DOHH2 (cell line): Measurements from ENCODE around the gene TRIM40.

Source experiments
- H3F3A ChIP-seq: fragments of 200-600 bp; sonication (generic), shearing (Covaris generic); 2 replicates; pipeline ENCODE4 v1.6.0; 2016; ENCODE audit warnings: antibody characterized with exemption, mild to moderate bottlenecking; ENCODE audit not compliant: control insufficient read depth, insufficient read depth
- H3K27ac ChIP-seq: fragments of 200-600 bp; sonication (generic); 2 replicates; pipeline ENCODE4 v1.5.1; 2014; ENCODE audit warnings: low read depth, mild to moderate bottlenecking, low read length, moderate library complexity
- H3K27me3 ChIP-seq: fragments of 200-600 bp; sonication (generic); 2 replicates; pipeline ENCODE4 v1.6.1; 2014; ENCODE audit warnings: mild to moderate bottlenecking, low read length, mixed read lengths; ENCODE audit not compliant: control insufficient read depth
- H3K36me3 ChIP-seq: fragments of 200-600 bp; sonication (generic); 2 replicates; pipeline ENCODE4 v1.6.1; 2014; ENCODE audit warnings: mild to moderate bottlenecking, low read length, moderate library complexity, mixed read lengths; ENCODE audit not compliant: control insufficient read depth
- H3K4me1 ChIP-seq: fragments of 200-600 bp; sonication (generic); 2 replicates; pipeline ENCODE4 v1.6.1; 2014; ENCODE audit warnings: mild to moderate bottlenecking, low read length, mixed read lengths; ENCODE audit not compliant: control insufficient read depth
- H3K4me2 ChIP-seq: fragments of 200-600 bp; sonication (generic); 2 replicates; pipeline ENCODE4 v1.6.0; 2014; ENCODE audit warnings: mild to moderate bottlenecking, low read length, moderate library complexity
- H3K4me3 ChIP-seq: fragments of 200-600 bp; sonication (generic); 2 replicates; pipeline ENCODE4 v1.5.1; 2014; ENCODE audit warnings: mild to moderate bottlenecking, low read length, mixed read lengths
- H3K79me2 ChIP-seq: fragments of 200-600 bp; sonication (generic); 2 replicates; pipeline ENCODE4 v1.6.1; 2014; ENCODE audit warnings: mild to moderate bottlenecking, low read length, mixed read lengths; ENCODE audit not compliant: control insufficient read depth
- H3K9me2 ChIP-seq: fragments of 200-600 bp; sonication (generic); replicated peaks from 2 replicates; pipeline ENCODE4 v1.6.1; 2014; ENCODE audit warnings: mild to moderate bottlenecking, low read length, mixed read lengths; ENCODE audit not compliant: control insufficient read depth
- H3K9me3 ChIP-seq: fragments of 200-600 bp; sonication (generic); 2 replicates; pipeline ENCODE4 v1.6.1; 2014; ENCODE audit warnings: antibody characterized with exemption, low read length, mixed read lengths; ENCODE audit not compliant: control insufficient read depth, insufficient read depth
- H4K20me1 ChIP-seq: fragments of 200-600 bp; sonication (generic); 2 replicates; pipeline ENCODE4 v1.6.0; 2014; ENCODE audit warnings: low read depth, mild to moderate bottlenecking, antibody characterized with exemption, low read length, moderate library complexity; ENCODE audit not compliant: control insufficient read depth, insufficient read depth
- EZH2phosphoT487 ChIP-seq: fragments of 200-600 bp; sonication (generic); IDR thresholded peaks from 2 replicates; pipeline ENCODE4 v1.6.1; 2017; ENCODE audit warnings: borderline replicate concordance, mild to moderate bottlenecking, antibody characterized with exemption, low read length, moderate library complexity, mixed read lengths
- TF ChIP-seq, protein P1 (sequence below): fragments of 200-600 bp; sonication (generic); IDR thresholded peaks from one replicate; pipeline ENCODE4 v1.5.1; 2014; ENCODE audit warnings: antibody characterized with exemption, mild to moderate bottlenecking, low read depth, low read length; ENCODE audit not compliant: poor library complexity, severe bottlenecking

Gene TRIM40

DNA sequence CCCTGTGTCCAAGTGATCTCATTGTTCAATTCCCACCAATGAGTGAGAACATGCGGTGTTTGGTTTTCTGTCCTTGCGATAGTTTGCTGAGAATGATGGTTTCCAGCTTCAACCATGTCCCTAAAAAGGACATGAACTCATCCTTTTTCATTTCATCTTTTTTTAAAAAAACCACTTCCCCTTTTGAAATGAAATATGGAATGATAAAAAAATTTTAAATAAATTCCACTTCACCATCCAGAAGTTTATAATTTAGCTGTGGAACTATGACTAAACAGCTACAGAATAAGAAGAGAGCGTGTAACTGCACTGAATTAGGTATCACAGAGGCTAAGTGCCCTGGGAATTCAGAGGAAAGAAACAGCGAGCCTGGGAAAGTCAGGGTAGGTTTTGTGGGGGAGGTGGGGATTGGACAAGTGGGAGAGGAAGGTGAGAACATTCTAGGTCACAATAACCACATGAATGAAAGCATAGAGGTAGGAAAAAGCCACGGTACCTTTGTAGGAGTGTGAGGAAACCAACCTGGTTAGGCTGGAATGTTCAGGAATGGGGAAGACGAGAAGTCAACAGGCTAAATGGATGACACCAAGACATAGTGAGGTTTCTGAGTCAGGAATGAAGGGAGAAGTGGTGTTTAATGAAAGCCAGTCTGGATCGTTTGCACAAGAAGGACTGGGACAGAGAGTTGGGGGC lies 14.1 kb downstream of the TRIM40 start:
- Histone ChIP-seq H3K27me3 (peaks cover 20% of the 10 kb centered on the region), H4K20me1 (no peaks in the 10 kb centered on the region), H3K4me3 (no peak overlapping the region), H3K27ac (no peak overlapping the region), H3F3A (no peaks in the 10 kb centered on the region), H3K4me2 (no peak overlapping the region), H3K79me2 (no peaks in the 10 kb centered on the region), H3K9me3 (no peaks in the 10 kb centered on the region), H3K36me3 (no peaks in the 10 kb centered on the region), H3K9me2 (no peaks in the 10 kb centered on the region), H3K4me1 (no peaks in the 10 kb centered on the region)
- TF ChIP-seq EZH2phosphoT487: no peak
- TF ChIP-seq, protein P1, sequence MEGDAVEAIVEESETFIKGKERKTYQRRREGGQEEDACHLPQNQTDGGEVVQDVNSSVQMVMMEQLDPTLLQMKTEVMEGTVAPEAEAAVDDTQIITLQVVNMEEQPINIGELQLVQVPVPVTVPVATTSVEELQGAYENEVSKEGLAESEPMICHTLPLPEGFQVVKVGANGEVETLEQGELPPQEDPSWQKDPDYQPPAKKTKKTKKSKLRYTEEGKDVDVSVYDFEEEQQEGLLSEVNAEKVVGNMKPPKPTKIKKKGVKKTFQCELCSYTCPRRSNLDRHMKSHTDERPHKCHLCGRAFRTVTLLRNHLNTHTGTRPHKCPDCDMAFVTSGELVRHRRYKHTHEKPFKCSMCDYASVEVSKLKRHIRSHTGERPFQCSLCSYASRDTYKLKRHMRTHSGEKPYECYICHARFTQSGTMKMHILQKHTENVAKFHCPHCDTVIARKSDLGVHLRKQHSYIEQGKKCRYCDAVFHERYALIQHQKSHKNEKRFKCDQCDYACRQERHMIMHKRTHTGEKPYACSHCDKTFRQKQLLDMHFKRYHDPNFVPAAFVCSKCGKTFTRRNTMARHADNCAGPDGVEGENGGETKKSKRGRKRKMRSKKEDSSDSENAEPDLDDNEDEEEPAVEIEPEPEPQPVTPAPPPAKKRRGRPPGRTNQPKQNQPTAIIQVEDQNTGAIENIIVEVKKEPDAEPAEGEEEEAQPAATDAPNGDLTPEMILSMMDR: no peak

DNA sequence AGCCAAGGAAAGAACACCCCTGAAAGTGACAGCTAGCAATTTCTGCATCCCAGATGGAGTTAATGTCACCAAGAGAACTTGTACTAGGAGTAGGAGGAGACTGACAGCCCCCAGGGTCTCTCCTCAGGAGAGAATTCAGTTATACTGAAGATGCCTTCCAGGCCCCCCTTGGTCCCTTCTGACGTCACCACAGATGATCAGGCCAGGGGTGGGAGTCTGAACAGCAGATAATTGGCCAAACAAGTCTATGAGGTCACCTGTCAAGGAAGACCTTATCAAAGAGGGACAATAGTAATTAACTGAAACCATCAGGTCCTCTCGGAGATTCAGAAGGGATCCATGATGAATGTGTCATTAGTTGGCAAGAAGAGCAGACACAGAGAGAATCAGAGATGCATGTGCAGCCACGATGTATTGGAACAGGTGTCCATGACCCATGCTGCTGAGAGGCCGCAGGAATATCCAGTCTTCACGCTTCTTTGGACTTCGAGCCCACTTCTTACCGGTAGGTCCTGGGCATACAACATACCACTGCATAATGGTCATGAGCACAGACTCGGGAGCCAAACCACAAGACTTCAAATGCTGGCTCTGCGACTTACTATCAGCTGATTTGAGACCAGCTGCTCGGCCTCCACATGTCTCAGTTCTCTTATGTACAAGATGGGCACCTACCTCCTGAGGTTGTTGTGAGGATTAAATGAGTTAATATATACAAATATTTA lies 14.9 kb downstream of the TRIM40 start:
- H3F3A ChIP-seq: no peaks in the 10 kb centered on the region
- no peaks in the 10 kb centered on the region for H3K79me2 ChIP-seq
- peaks cover 19% of the 10 kb centered on the region for H3K27me3 ChIP-seq
- H3K4me2 ChIP-seq: no peak overlapping the region
- H3K4me3 ChIP-seq: no peak overlapping the region
- no peaks in the 10 kb centered on the region for H3K36me3 ChIP-seq
- TF ChIP-seq, protein P1: no peak
- TF ChIP-seq EZH2phosphoT487: no peak
- H4K20me1 ChIP-seq: no peaks in the 10 kb centered on the region
- H3K27ac ChIP-seq: no peak overlapping the region
- no peaks in the 10 kb centered on the region for H3K9me3 ChIP-seq
- H3K9me2 ChIP-seq: no peaks in the 10 kb centered on the region
- no peaks in the 10 kb centered on the region for H3K4me1 ChIP-seq

DNA sequence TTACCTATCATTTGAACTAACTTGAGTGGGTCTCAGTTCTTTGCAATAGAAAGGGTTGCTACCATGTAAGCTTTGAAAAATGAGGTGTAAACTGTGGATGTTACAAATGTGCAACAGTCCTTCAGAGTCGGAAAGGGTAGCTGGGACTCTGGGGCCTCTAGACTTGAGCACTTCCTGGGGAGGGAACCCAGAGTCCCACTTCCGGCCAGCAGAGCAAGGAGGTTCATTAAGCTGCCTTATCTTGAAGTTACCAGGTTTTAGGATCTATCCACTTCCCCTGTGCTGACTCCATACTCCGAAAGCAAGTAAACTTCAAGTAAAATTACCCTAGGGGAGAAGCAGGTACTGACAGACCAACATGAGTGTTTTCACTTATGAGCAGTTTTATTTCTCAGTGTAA lies 15.6 kb downstream of the TRIM40 start:
- H3K9me3 ChIP-seq: no peaks in the 10 kb centered on the region
- H3F3A ChIP-seq: no peaks in the 10 kb centered on the region
- peaks cover 19% of the 10 kb centered on the region for H3K27me3 ChIP-seq
- H3K27ac ChIP-seq: no peak overlapping the region
- no peaks in the 10 kb centered on the region for H3K79me2 ChIP-seq
- no peaks in the 10 kb centered on the region for H4K20me1 ChIP-seq
- H3K9me2 ChIP-seq: no peaks in the 10 kb centered on the region
- H3K4me1 ChIP-seq: no peaks in the 10 kb centered on the region
- no peak overlapping the region for H3K4me2 ChIP-seq
- no peak overlapping the region for H3K4me3 ChIP-seq
- H3K36me3 ChIP-seq: no peaks in the 10 kb centered on the region
- TF ChIP-seq, protein P1: no peak
- no peak for TF ChIP-seq EZH2phosphoT487
